Gastroesophageal sphincter (tissue), 4 donors: Measurements from ENCODE around the gene MYO3B. TPM values are rescaled to one million over a fixed set of nuclear protein-coding genes. Genes with fewer than 3 reads are reported as not detected.

Experiments
- ATAC-seq: fragments of 150-250 bp; one replicate; pipeline ENCODE4 v1.9.1; 2016; ENCODE audit warnings: mild to moderate bottlenecking, moderate library complexity
- H3K27ac ChIP-seq, 4 donors: fragments of 200-600 bp; sonication (generic) in 3 of 4; 1 replicate in 3 of 4; 2 replicates in 1 of 4; pipeline ENCODE4 v1.5.1; 2016 to 2019
- H3K27me3 ChIP-seq: fragments of 200-600 bp; sonication (generic); one replicate; pipeline ENCODE4 v1.5.1; 2019
- H3K36me3 ChIP-seq, 2 donors: fragments of 200-600 bp; sonication (generic); one replicate each; pipeline ENCODE4 v1.5.1; 2019; ENCODE audit warnings: control low read depth in 1 of 2
- H3K4me1 ChIP-seq, 3 donors: fragments of 200-600 bp; sonication (generic); 1 replicate in 2 of 3; 2 replicates in 1 of 3; pipeline ENCODE4 v1.5.1; 2016 to 2019; ENCODE audit warnings: control low read depth in 2 of 3
- H3K4me3 ChIP-seq, 2 donors: fragments of 200-600 bp; sonication (generic); one replicate each; pipeline ENCODE4 v1.5.1; 2019; ENCODE audit warnings: mild to moderate bottlenecking in 1 of 2, moderate library complexity in 1 of 2
- H3K9me3 ChIP-seq, 3 donors: fragments of 200-600 bp; sonication (generic); one replicate each; pipeline ENCODE4 v1.5.1; 2017 to 2019; ENCODE audit warnings: control low read depth in 2 of 3
- CTCF ChIP-seq, 4 experiments: fragments of 200-600 bp in 2 of 4; fragments of 450-650 bp in 2 of 4; sonication (generic) in 1 of 4; IDR thresholded peaks; one replicate each; pipeline ENCODE4 v1.5.1; 2017 to 2019; ENCODE audit warnings: antibody characterized with exemption in 4 of 4, mild to moderate bottlenecking in 2 of 4, moderate library complexity in 2 of 4
- EP300 ChIP-seq: sonication (generic); formaldehyde crosslinking; IDR thresholded peaks from one replicate; pipeline ENCODE4 v1.6.1; 2017; ENCODE audit warnings: antibody characterized with exemption, mild to moderate bottlenecking
- POLR2A ChIP-seq, 2 donors: fragments of 450-650 bp; IDR thresholded peaks; one replicate each; pipeline ENCODE4 v1.6.1; 2017; ENCODE audit warnings: antibody characterized with exemption in 2 of 2, mild to moderate bottlenecking in 2 of 2, moderate library complexity in 1 of 2
- POLR2AphosphoS5 ChIP-seq: sonication (generic); formaldehyde crosslinking; IDR thresholded peaks from one replicate; pipeline ENCODE4 v1.6.1; 2017; ENCODE audit warnings: antibody characterized with exemption
- WGBS, 2 donors: methylation state at CpG; one replicate each; pipeline ENCODE4 v1.1.5; 2018; ENCODE audit warnings: low coverage in 1 of 2; 5-methylcytosine and 5-hydroxymethylcytosine counted together
- total RNA-seq, 4 donors: library from RNA; depleted of rRNA; stranded (reverse); fragments of >200 nt; gene quantifications; one replicate each; pipeline ENCODE4 v1.1.0, GENCODE V29; 2016

Gene MYO3B
- total RNA-seq, 4 donors from 2014 or later = not detected

GRCh38 chr2:170162271-170162632 is 15.7 kb upstream of the MYO3B start:
- WGBS, 2 donors = 86 to 87% methylated on average over 3 to 4 of the region's 4 CpGs
- H3K27me3 ChIP-seq = no peaks in the 10 kb centered on the region
- no peak for TF ChIP-seq CTCF (IDR thresholded peaks at IDR 0.05)
- no peak for TF ChIP-seq POLR2A (IDR thresholded peaks at IDR 0.05)
- TF ChIP-seq POLR2AphosphoS5 = no peak
- no peak for TF ChIP-seq EP300
- H3K36me3 ChIP-seq = no peaks in the 10 kb centered on the region
- H3K9me3 ChIP-seq = no peaks in the 10 kb centered on the region
- no peak for ATAC-seq
- no peaks in the 10 kb centered on the region for H3K4me1 ChIP-seq
- no peak overlapping the region for H3K27ac ChIP-seq
- no peak overlapping the region for H3K4me3 ChIP-seq

GRCh38 chr2:170163411-170164065 is 14.4 kb upstream of the MYO3B start:
- Histone ChIP-seq H3K27ac (no peak overlapping the region), H3K9me3 (no peaks in the 10 kb centered on the region), H3K27me3 (no peaks in the 10 kb centered on the region), H3K4me1 (no peaks in the 10 kb centered on the region), H3K4me3 (no peak overlapping the region), H3K36me3 (no peaks in the 10 kb centered on the region)
- WGBS, 2 donors = 71 to 82% methylated on average over 4 to 6 of the region's 6 CpGs
- ATAC-seq = no peak
- TF ChIP-seq EP300 (no peak), CTCF (IDR thresholded peaks at IDR 0.05) (no peak), POLR2AphosphoS5 (no peak), POLR2A (IDR thresholded peaks at IDR 0.05) (no peak)

GRCh38 chr2:170165129-170165528 is 12.8 kb upstream of the MYO3B start:
- H3K9me3 ChIP-seq = no peaks in the 10 kb centered on the region
- ATAC-seq = no peak
- H3K27ac ChIP-seq = no peak overlapping the region
- WGBS, 2 donors = 42 to 62% methylated on average over 2 of the region's 2 CpGs
- no peaks in the 10 kb centered on the region for H3K4me1 ChIP-seq
- no peak overlapping the region for H3K4me3 ChIP-seq
- TF ChIP-seq POLR2AphosphoS5 (no peak), CTCF (IDR thresholded peaks at IDR 0.05) (no peak), EP300 (no peak), POLR2A (IDR thresholded peaks at IDR 0.05) (no peak)
- no peaks in the 10 kb centered on the region for H3K27me3 ChIP-seq
- H3K36me3 ChIP-seq = no peaks in the 10 kb centered on the region

GRCh38 chr2:170166735-170167134 is 11.2 kb upstream of the MYO3B start:
- no peak for TF ChIP-seq CTCF (IDR thresholded peaks at IDR 0.05)
- no peak for TF ChIP-seq POLR2AphosphoS5
- no peak for TF ChIP-seq POLR2A (IDR thresholded peaks at IDR 0.05)
- WGBS, 2 donors = 100% methylated on average over 1 of the region's 1 CpG; no CpG with 5 or more reads in 1 of the 2 donors
- H3K27me3 ChIP-seq = no peaks in the 10 kb centered on the region
- ATAC-seq = no peak
- H3K4me1 ChIP-seq = no peaks in the 10 kb centered on the region
- no peak overlapping the region for H3K27ac ChIP-seq
- no peaks in the 10 kb centered on the region for H3K9me3 ChIP-seq
- no peaks in the 10 kb centered on the region for H3K36me3 ChIP-seq
- no peak overlapping the region for H3K4me3 ChIP-seq

GRCh38 chr2:170170281-170171040 is 7.5 kb upstream of the MYO3B start:
- WGBS, 2 donors = 43 to 47% methylated on average over 4 of the region's 5 CpGs
- H3K9me3 ChIP-seq = no peaks in the 10 kb centered on the region
- H3K27me3 ChIP-seq = no peaks in the 10 kb centered on the region
- H3K27ac ChIP-seq = no peak overlapping the region
- TF ChIP-seq POLR2AphosphoS5 (no peak), CTCF (IDR thresholded peaks at IDR 0.05) (no peak), POLR2A (IDR thresholded peaks at IDR 0.05) (no peak), EP300 (no peak)
- no peaks in the 10 kb centered on the region for H3K36me3 ChIP-seq
- no peak for ATAC-seq
- no peak overlapping the region for H3K4me3 ChIP-seq
- H3K4me1 ChIP-seq = no peaks in the 10 kb centered on the region
